ENCODE measurements around the gene SYNE2. TPM values are rescaled to one million over a fixed set of nuclear protein-coding genes. Genes with fewer than 3 reads are reported as not detected.
A peak's percentile ranks its signal among the peaks of the same experiment; 100 is the strongest.

Gene SYNE2
- total RNA-seq, 1 donor from 2014 or later = 28.4 TPM

- no peak overlapping the region for H3K4me3 Mint-ChIP-seq (ENCODE audit: unreplicated experiment)
- DNase-seq (ENCODE audit: extremely low spot score, unreplicated experiment) = no peak
- H3K36me3 Mint-ChIP-seq (ENCODE audit: unreplicated experiment) = no peaks in the 10 kb centered on the region
- no peaks in the 10 kb centered on the region for H3K27me3 Mint-ChIP-seq (ENCODE audit: unreplicated experiment)
- H3K4me1 Mint-ChIP-seq (ENCODE audit: unreplicated experiment) = peaks cover 37% of the 10 kb centered on the region
- no peak overlapping the region for H3K27ac Mint-ChIP-seq (ENCODE audit: unreplicated experiment)
- no peak for TF ChIP-seq CTCF (IDR thresholded peaks at IDR 0.05)
- no peaks in the 10 kb centered on the region for H3K9me3 Mint-ChIP-seq (ENCODE audit: unreplicated experiment)
These were observed 59.5 kb downstream of the SYNE2 start for GRCh38 chr14:63912286-63912685.

- TF ChIP-seq CTCF (IDR thresholded peaks at IDR 0.05) = no peak
- no peak for DNase-seq (ENCODE audit: extremely low spot score, unreplicated experiment)
- Mint-ChIP-seq H3K36me3 (ENCODE audit: unreplicated experiment) (no peaks in the 10 kb centered on the region), H3K27me3 (ENCODE audit: unreplicated experiment) (no peaks in the 10 kb centered on the region), H3K27ac (ENCODE audit: unreplicated experiment) (no peak overlapping the region), H3K4me1 (ENCODE audit: unreplicated experiment) (peaks cover 7% of the 10 kb centered on the region), H3K9me3 (ENCODE audit: unreplicated experiment) (no peaks in the 10 kb centered on the region), H3K4me3 (ENCODE audit: unreplicated experiment) (no peak overlapping the region)
These were observed 65.6 kb downstream of the SYNE2 start for GRCh38 chr14:63918411-63918810.

- peaks cover 3% of the 10 kb centered on the region for H3K36me3 Mint-ChIP-seq (ENCODE audit: unreplicated experiment)
- H3K27me3 Mint-ChIP-seq (ENCODE audit: unreplicated experiment) = no peaks in the 10 kb centered on the region
- TF ChIP-seq CTCF (IDR thresholded peaks at IDR 0.05) = no peak
- peaks cover 3% of the 10 kb centered on the region for H3K9me3 Mint-ChIP-seq (ENCODE audit: unreplicated experiment)
- H3K4me1 Mint-ChIP-seq (ENCODE audit: unreplicated experiment) = peaks cover 7% of the 10 kb centered on the region
- no peak overlapping the region for H3K4me3 Mint-ChIP-seq (ENCODE audit: unreplicated experiment)
- H3K27ac Mint-ChIP-seq (ENCODE audit: unreplicated experiment) = peak overlapping the region; percentile 36
- no peak for DNase-seq (ENCODE audit: extremely low spot score, unreplicated experiment)
These were observed 70.1 kb downstream of the SYNE2 start for GRCh38 chr14:63922696-63923421.

- H3K27me3 Mint-ChIP-seq (ENCODE audit: unreplicated experiment) = no peaks in the 10 kb centered on the region
- H3K9me3 Mint-ChIP-seq (ENCODE audit: unreplicated experiment) = peaks cover 3% of the 10 kb centered on the region
- H3K4me3 Mint-ChIP-seq (ENCODE audit: unreplicated experiment) = no peak overlapping the region
- no peak for TF ChIP-seq CTCF (IDR thresholded peaks at IDR 0.05)
- H3K4me1 Mint-ChIP-seq (ENCODE audit: unreplicated experiment) = peaks cover 13% of the 10 kb centered on the region
- peak overlapping the region; percentile 36 for H3K27ac Mint-ChIP-seq (ENCODE audit: unreplicated experiment)
- no peak for DNase-seq (ENCODE audit: extremely low spot score, unreplicated experiment)
- peaks cover 3% of the 10 kb centered on the region for H3K36me3 Mint-ChIP-seq (ENCODE audit: unreplicated experiment)
These were observed 70.6 kb downstream of the SYNE2 start for GRCh38 chr14:63923422-63923752.

- H3K4me1 Mint-ChIP-seq (ENCODE audit: unreplicated experiment) = peaks cover 18% of the 10 kb centered on the region
- TF ChIP-seq CTCF (IDR thresholded peaks at IDR 0.05) = no peak
- H3K27ac Mint-ChIP-seq (ENCODE audit: unreplicated experiment) = no peak overlapping the region
- no peak for DNase-seq (ENCODE audit: extremely low spot score, unreplicated experiment)
- peaks cover 3% of the 10 kb centered on the region for H3K36me3 Mint-ChIP-seq (ENCODE audit: unreplicated experiment)
- peaks cover 3% of the 10 kb centered on the region for H3K9me3 Mint-ChIP-seq (ENCODE audit: unreplicated experiment)
- H3K4me3 Mint-ChIP-seq (ENCODE audit: unreplicated experiment) = no peak overlapping the region
- H3K27me3 Mint-ChIP-seq (ENCODE audit: unreplicated experiment) = no peaks in the 10 kb centered on the region
These were observed 71.6 kb downstream of the SYNE2 start for GRCh38 chr14:63924375-63924774.

All from osteocyte (in vitro differentiated cells).